A673 (cell line): ENCODE results near the gene COL19A1.
"Not testable (repeated sequence)": the region's sequence is repeated elsewhere in the genome, so short reads cannot be mapped to it uniquely, and the experiment has no call there.

Experiments
- EZH2 ChIP-seq: fragments of 200-600 bp; sonication (generic); IDR thresholded peaks from 2 replicates; pipeline ENCODE4 v1.6.1; 2017; ENCODE audit warnings: borderline replicate concordance, low read depth, mild to moderate bottlenecking, mixed read lengths, antibody characterized with exemption, low read length; ENCODE audit not compliant: poor library complexity, severe bottlenecking
- TF ChIP-seq, protein P1 (sequence below): fragments of 300-800, 200-600 bp; sonication (generic); conservative IDR thresholded peaks from 2 replicates; pipeline ENCODE4 v1.5.1; 2017; ENCODE audit warnings: low read depth, mild to moderate bottlenecking, antibody characterized with exemption, low read length, moderate library complexity, mixed read lengths

GRCh38 chr6:70010339-70010738 lies 144.0 kb downstream of the COL19A1 start:
- TF ChIP-seq, protein P1, sequence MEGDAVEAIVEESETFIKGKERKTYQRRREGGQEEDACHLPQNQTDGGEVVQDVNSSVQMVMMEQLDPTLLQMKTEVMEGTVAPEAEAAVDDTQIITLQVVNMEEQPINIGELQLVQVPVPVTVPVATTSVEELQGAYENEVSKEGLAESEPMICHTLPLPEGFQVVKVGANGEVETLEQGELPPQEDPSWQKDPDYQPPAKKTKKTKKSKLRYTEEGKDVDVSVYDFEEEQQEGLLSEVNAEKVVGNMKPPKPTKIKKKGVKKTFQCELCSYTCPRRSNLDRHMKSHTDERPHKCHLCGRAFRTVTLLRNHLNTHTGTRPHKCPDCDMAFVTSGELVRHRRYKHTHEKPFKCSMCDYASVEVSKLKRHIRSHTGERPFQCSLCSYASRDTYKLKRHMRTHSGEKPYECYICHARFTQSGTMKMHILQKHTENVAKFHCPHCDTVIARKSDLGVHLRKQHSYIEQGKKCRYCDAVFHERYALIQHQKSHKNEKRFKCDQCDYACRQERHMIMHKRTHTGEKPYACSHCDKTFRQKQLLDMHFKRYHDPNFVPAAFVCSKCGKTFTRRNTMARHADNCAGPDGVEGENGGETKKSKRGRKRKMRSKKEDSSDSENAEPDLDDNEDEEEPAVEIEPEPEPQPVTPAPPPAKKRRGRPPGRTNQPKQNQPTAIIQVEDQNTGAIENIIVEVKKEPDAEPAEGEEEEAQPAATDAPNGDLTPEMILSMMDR, result not testable (repeated sequence)
- TF ChIP-seq EZH2, result not testable (repeated sequence)
